ENCODE results near the gene LRRC10B. TPM values are rescaled to one million over a fixed set of nuclear protein-coding genes. Genes with fewer than 3 reads are reported as not detected.

The LRRC10B gene
- total RNA-seq, 4 donors from 2014 or later, result 0.59 to 39.7 (median 3.1) TPM

DNA sequence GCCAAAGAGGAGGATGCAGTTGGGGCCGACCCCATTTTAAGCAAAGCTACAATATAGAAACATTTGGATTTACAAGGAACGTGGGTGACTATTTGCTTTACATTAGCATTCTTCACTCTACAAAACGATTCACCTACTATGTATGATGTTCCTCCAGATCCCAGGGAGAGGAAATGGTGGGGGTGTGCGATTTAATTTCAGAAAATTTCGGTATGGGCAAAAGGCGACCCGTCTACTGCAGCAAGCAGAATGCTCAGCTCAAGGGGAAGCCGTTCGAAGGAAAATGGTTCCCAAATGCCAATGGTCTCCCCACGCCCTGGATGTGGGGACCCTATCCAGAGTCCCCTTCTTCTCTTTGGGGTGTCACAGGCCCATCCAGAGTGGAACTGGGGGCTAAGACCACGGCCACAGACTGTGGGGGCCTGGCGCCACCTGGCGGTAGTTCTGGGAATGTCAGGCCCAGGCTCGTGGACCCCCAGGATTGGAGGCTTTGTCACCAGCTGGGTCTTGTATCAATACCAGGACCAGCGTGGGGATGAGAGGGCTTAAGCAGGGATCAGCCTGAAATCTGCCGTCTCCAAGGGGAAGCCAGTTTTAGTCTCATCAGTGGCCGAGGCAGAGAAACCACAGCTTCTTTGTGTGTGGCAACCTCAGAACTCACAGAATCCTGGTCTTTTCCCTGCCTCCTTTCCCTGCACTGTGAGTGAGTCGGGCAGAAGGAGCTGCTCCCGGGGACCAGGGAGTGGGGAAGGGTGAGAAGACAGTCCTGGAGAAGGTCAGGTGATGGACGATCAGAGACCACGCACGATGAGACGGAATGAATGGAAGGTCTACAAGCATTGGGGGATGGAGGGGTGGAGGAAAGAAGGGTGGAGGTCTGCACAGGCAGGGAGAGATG is 8.4 kb downstream of the LRRC10B start:
- intact Hi-C loops (cut with DNase I; ENCODE audit: low total_unique reads), result no loop called here
- Histone ChIP-seq H3K27me3 (no peaks in the 10 kb centered on the region), H3K27ac (no peak overlapping the region), H3K4me3 (no peak overlapping the region), H3K4me1 (no peaks in the 10 kb centered on the region), H3K36me3 (no peaks in the 10 kb centered on the region), H3K9me3 (no peaks in the 10 kb centered on the region)
- TF ChIP-seq, protein P1, sequence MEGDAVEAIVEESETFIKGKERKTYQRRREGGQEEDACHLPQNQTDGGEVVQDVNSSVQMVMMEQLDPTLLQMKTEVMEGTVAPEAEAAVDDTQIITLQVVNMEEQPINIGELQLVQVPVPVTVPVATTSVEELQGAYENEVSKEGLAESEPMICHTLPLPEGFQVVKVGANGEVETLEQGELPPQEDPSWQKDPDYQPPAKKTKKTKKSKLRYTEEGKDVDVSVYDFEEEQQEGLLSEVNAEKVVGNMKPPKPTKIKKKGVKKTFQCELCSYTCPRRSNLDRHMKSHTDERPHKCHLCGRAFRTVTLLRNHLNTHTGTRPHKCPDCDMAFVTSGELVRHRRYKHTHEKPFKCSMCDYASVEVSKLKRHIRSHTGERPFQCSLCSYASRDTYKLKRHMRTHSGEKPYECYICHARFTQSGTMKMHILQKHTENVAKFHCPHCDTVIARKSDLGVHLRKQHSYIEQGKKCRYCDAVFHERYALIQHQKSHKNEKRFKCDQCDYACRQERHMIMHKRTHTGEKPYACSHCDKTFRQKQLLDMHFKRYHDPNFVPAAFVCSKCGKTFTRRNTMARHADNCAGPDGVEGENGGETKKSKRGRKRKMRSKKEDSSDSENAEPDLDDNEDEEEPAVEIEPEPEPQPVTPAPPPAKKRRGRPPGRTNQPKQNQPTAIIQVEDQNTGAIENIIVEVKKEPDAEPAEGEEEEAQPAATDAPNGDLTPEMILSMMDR (IDR thresholded peaks at IDR 0.05), result peak; percentile 86 to 91 (median 89)
- TF ChIP-seq POLR2A (IDR thresholded peaks at IDR 0.05), result no peak
- DNase-seq, result peak in 1 of 2 donors; percentile 46

DNA sequence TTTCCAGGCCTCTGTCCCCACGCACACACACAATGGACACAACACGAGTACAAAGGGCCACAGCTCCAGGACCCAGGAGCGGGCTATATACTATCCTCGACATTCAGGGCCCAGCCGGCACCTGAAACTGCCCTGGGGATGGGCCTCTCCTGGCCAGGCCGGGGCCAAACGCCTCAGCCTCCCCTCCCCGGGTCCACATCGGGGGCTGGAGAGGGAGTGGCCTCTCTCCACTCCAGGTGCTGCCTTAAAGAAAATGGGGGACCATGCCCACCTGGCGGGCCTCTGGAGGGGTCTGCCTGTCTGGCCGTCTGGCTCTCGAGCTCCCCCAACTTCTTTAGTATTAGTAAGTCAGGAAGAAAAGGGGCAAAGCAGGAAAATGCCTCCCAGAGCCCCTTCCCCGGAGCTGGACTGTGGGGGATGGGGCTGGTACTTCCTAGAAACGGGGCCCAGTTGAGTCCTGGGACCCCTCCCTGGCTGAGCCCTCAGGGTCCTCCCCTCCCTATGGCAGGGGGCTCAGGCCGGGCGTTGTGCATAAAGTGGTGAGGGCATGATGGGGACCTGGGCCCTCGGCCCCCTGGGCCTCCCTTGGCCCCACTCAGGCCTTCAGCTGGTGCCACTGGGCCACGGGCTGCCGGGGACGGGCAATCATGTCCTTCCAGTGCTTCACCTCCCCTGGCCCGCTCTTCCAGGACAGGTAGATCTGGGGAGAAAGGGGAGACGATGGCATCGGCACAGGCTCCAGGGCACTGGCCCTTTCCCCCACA is 9.7 kb downstream of the LRRC10B start:
- no peaks in the 10 kb centered on the region for H3K9me3 ChIP-seq
- no peak overlapping the region for H3K27ac ChIP-seq
- H3K36me3 ChIP-seq, result no peaks in the 10 kb centered on the region
- no peaks in the 10 kb centered on the region for H3K27me3 ChIP-seq
- no peak overlapping the region for H3K4me3 ChIP-seq
- H3K4me1 ChIP-seq, result no peaks in the 10 kb centered on the region
- intact Hi-C loops (cut with DNase I; ENCODE audit: low total_unique reads), result no loop called here
- no peak for DNase-seq
- TF ChIP-seq POLR2A (IDR thresholded peaks at IDR 0.05), result no peak
- TF ChIP-seq, protein P1 (IDR thresholded peaks at IDR 0.05), result no peak

DNA sequence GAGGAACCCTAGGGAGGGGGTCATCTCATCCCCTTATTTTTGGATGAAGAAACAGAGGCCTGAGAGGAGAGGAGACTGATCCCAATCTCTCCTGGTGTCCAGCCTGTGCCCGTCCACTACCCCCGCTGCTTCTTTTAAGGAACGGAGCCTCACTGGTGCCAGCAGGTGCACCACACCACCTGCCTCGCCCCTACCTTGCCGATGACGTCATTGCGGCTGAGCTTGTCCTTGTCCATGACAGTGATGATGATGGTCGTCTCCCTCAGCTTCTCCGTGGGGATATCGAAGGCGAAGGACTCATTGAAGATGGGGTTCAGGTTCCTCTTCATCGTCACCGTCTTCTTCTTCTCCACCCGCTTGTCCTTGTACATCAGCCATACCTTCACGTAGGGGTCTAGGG is 14.3 kb downstream of the LRRC10B start:
- TF ChIP-seq, protein P1 (IDR thresholded peaks at IDR 0.05), result no peak
- TF ChIP-seq POLR2A (IDR thresholded peaks at IDR 0.05), result no peak
- intact Hi-C loops (cut with DNase I; ENCODE audit: low total_unique reads), result no loop called here
- Histone ChIP-seq H3K9me3 (no peaks in the 10 kb centered on the region), H3K4me1 (no peaks in the 10 kb centered on the region), H3K27ac (no peak overlapping the region), H3K27me3 (no peaks in the 10 kb centered on the region), H3K36me3 (no peaks in the 10 kb centered on the region), H3K4me3 (no peak overlapping the region)
- no peak for DNase-seq

DNA sequence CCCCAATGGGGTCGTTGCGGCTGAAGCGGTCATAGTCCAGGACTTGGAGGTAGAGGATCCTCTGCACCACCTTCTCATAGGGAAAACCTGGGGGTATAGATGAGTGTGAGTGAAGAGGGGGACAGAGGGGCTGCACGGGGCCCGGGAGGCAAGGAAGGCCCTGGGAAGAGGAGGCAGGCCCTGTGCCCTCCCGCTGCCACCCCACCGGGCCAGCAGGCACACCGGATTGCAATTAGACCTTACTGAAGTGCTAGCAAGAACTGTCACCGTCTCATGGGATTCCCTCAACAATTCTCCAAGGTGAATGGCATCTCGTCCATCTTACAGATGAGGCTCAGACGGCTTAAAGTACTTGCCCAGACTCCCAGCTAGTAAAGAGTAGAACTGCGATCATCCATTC is 15.9 kb downstream of the LRRC10B start:
- no peak overlapping the region for H3K4me3 ChIP-seq

More for the DNA sequence above, 15.9 kb downstream of the LRRC10B start:
- intact Hi-C loops (cut with DNase I; ENCODE audit: low total_unique reads), result no loop called here
- DNase-seq, result no peak
- TF ChIP-seq, protein P1 (IDR thresholded peaks at IDR 0.05), result no peak
- TF ChIP-seq POLR2A (IDR thresholded peaks at IDR 0.05), result no peak
- no peaks in the 10 kb centered on the region for H3K27me3 ChIP-seq
- H3K36me3 ChIP-seq, result no peaks in the 10 kb centered on the region
- no peaks in the 10 kb centered on the region for H3K4me1 ChIP-seq
- H3K27ac ChIP-seq, result no peak overlapping the region
- no peaks in the 10 kb centered on the region for H3K9me3 ChIP-seq

All from uterus (tissue), 4 donors.